ENCODE results near the gene ARPC3. TPM values are rescaled to one million over a fixed set of nuclear protein-coding genes. Genes with fewer than 3 reads are reported as not detected.

ARPC3 gene
- total and polyA plus RNA-seq, 4 donors = 179 to 514 (median 343) TPM

DNA sequence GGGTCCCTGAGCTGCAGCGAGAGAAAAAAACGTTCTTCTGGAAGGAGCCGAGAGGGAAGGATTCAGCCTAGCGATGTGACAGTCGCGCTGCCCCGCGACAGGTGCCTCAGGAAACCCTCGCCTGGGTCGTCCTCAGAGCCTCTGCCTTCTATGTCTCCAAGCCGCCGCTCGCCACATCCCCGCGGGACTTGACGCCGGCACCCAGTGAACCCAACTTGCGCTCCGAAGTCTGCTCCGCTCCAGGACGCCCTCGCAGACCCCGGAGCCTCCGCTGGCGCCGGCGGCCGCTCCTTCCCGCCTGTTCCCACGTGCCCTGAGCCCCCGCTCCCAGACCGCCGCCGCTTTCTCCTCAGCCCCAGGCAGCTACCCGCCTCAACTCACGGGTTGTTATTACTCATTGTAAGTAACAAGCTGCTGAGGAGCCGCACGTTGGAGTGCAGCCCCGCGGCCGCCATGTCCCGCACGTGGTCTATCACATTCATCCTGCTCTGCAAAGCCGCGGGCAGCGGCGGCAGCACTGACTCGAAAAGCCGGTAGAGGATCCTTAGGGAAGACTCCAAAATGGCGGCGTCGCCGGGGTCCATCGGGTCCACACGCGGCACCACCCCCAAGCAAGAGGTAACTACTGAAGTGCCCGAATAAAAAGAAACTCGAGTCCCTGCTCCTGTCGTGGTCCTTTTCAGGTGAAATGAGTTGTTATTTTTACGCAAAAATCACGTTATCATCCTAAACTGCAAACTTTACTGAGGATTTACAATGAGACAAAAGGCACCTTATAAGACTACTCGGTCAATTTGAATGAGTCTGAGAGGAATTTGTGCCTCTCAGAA, 46.8 kb downstream of the ARPC3 start, which contains the start of gene ANAPC7:
Gene ANAPC7, minus strand, starts transcription at position 563 of the 830 bp plus-strand sequence. Its CDS starts 81 bp downstream, at position 482.
- ATAC-seq (ENCODE audit: insufficient read depth, low FRiP score) = peak; percentile 98
- peaks cover 0 to 10% (median 6%) of the 10 kb centered on the region in 4 donors for H3K36me3 ChIP-seq (ENCODE audit: control insufficient read depth in 4 of 4, insufficient read depth in 4 of 4, low read length in 4 of 4)
- 0 to 1% methylated on average over 59 to 62 of the region's 62 CpGs for WGBS, 2 donors
- no peaks in the 10 kb centered on the region for H3K9me3 ChIP-seq (ENCODE audit: control insufficient read depth in 4 of 4, insufficient read depth in 3 of 4, low read length in 3 of 4)
- no peaks in the 10 kb centered on the region for H3K27me3 ChIP-seq (ENCODE audit: control insufficient read depth in 3 of 3, insufficient read depth in 3 of 3, low read length in 2 of 3)
- peak within 1 kb of the TSS; percentile 97 for H3K4me3 ChIP-seq
- H3K4me1 ChIP-seq (ENCODE audit: control insufficient read depth in 5 of 5, insufficient read depth in 5 of 5, low read length in 5 of 5) = peaks cover 0 to 9% (median 4%) of the 10 kb centered on the region in 5 donors
- H3K9ac ChIP-seq (ENCODE audit: insufficient read depth in 1 of 2, low read length in 2 of 2) = peak within 1 kb of the TSS; percentile 42 to 99
- DNase-seq = peak; percentile 93 to 94 (median 94)
- H3K27ac ChIP-seq (ENCODE audit: low read depth in 1 of 2, low read length in 1 of 2) = peak within 1 kb of the TSS; percentile 76 to 82
- TF ChIP-seq, protein P1, sequence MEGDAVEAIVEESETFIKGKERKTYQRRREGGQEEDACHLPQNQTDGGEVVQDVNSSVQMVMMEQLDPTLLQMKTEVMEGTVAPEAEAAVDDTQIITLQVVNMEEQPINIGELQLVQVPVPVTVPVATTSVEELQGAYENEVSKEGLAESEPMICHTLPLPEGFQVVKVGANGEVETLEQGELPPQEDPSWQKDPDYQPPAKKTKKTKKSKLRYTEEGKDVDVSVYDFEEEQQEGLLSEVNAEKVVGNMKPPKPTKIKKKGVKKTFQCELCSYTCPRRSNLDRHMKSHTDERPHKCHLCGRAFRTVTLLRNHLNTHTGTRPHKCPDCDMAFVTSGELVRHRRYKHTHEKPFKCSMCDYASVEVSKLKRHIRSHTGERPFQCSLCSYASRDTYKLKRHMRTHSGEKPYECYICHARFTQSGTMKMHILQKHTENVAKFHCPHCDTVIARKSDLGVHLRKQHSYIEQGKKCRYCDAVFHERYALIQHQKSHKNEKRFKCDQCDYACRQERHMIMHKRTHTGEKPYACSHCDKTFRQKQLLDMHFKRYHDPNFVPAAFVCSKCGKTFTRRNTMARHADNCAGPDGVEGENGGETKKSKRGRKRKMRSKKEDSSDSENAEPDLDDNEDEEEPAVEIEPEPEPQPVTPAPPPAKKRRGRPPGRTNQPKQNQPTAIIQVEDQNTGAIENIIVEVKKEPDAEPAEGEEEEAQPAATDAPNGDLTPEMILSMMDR (IDR thresholded peaks at IDR 0.05; ENCODE audit: control extremely low read depth, extremely low read depth) = no peak

Small RNA genes within 50 kb of the gene (small RNA-seq; reads per million reads assigned to genes)
- gene RF00278 (ENCODE audit: low replicate concordance) = not detected

Other genes starting within 250 kb of the ARPC3 start
- gene ATP2A2, start 169.1 kb downstream of the ARPC3 start, total RNA-seq = 100 to 1,000 TPM; 162 to 240 TPM
- 100 to 1,000 TPM in 1 of 2 donors, 10 to 100 TPM in 1; 34.1 to 110 TPM for gene ATP2A2, start 169.1 kb downstream of the ARPC3 start, polyA plus RNA-seq
- 10 to 100 TPM; 42.6 to 49.9 TPM for gene ANAPC7, start 46.6 kb downstream of the ARPC3 start, total RNA-seq
- gene ANAPC7, start 46.6 kb downstream of the ARPC3 start, polyA plus RNA-seq = 10 to 100 TPM; 27.3 to 41.2 TPM
- 10 to 100 TPM; 20.4 to 24.4 TPM for gene GPN3, start 17.9 kb upstream of the ARPC3 start, total RNA-seq
- 10 to 100 TPM; 23.7 to 26.9 TPM for gene GPN3, start 17.9 kb upstream of the ARPC3 start, polyA plus RNA-seq
- 1 to 10 TPM; 2.9 to 6.3 TPM for gene FAM216A, start 18.5 kb upstream of the ARPC3 start, total RNA-seq
- 1 to 10 TPM; 4.0 to 6.4 TPM for gene FAM216A, start 18.5 kb upstream of the ARPC3 start, polyA plus RNA-seq
- 100 to 1,000 TPM in 1 of 2 donors, 10 to 100 TPM in 1; 73.7 to 104 TPM for gene VPS29, start 51.8 kb upstream of the ARPC3 start, total RNA-seq
- 100 to 1,000 TPM; 165 to 177 TPM for gene VPS29, start 51.8 kb upstream of the ARPC3 start, polyA plus RNA-seq
- 1 to 10 TPM in 1 of 2 donors, under 1 TPM in 1; 0.77 to 1.5 TPM for gene RAD9B, start 52.0 kb upstream of the ARPC3 start, total RNA-seq
- under 1 TPM; 0.12 to 0.46 TPM for gene RAD9B, start 52.0 kb upstream of the ARPC3 start, polyA plus RNA-seq
- 10 to 100 TPM; 23.3 to 23.4 TPM for gene PPTC7, start 133.0 kb upstream of the ARPC3 start, total RNA-seq
- 10 to 100 TPM in 1 of 2 donors, 1 to 10 TPM in 1; 7.1 to 15.3 TPM for gene PPTC7, start 133.0 kb upstream of the ARPC3 start, polyA plus RNA-seq
- gene TCTN1, start 163.8 kb upstream of the ARPC3 start, total RNA-seq = 10 to 100 TPM; 56.9 to 79.2 TPM
- 10 to 100 TPM; 22.0 to 31.6 TPM for gene TCTN1, start 163.8 kb upstream of the ARPC3 start, polyA plus RNA-seq
- gene HVCN1, start 238.8 kb upstream of the ARPC3 start, total RNA-seq = 10 to 100 TPM in 1 of 2 donors, 1 to 10 TPM in 1; 9.2 to 12.4 TPM
- 10 to 100 TPM in 1 of 2 donors, 1 to 10 TPM in 1; 9.1 to 16.7 TPM for gene HVCN1, start 238.8 kb upstream of the ARPC3 start, polyA plus RNA-seq